ENCODE results near the gene ERG.

ERG gene

DNA sequence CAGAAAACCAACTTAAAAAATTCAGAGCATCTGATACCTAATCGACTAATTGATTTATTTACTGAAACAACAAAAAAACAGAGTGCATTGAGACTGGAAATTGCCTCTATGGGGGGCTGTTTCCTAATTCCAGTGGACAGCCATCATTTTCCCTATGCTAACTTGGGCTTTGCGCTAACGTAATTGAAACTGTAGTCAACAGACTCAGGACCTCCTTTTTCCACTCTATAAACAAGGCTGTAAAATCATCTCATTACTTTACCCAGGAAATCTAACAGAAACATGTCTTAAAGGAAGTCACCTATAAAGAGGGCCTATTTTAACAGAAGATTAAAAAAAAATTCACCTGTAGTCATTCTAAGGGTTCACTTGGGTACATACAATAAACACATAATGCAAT lies 2.1 kb downstream of the ERG start:
- DNase-seq = no peak

DNA sequence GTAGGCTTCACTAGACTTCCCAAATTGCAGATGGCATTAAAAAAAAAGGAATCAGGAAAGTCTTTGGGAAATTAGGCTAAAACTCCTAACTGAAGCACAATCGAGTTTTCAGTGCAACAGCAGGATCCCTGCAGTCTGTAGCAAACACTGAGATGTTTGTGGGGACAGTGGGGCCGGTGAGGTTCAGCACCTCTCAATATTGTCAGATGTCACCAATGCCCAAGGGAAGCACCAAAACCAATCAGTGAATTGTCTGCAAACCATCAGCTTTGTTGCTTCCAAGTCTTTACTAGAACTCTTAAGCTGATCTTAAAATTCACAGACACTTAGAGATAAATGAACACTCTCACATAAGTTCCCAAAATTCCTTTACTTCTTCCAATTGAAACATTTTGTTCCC lies 2.6 kb downstream of the ERG start:
- DNase-seq = no peak

DNA sequence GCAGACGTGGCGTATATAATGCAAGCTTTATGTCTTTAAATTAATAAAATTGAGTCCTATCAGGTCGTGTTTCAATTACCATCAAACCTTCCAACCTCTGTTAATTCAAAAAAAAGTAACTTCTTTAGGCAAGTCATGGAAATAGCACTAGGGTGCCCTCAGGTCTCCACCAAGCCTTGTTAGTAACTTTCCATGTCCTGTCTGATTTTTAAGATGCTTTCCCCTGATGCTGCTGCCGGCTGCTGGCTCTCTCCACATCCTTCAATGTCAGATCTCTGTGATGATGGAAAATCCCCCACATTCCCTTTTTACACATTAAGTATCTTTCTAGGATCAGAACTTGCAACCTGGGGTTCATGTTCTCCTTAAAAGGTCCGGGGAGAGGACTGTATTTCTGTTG lies 3.0 kb downstream of the ERG start:
- no peak for DNase-seq

DNA sequence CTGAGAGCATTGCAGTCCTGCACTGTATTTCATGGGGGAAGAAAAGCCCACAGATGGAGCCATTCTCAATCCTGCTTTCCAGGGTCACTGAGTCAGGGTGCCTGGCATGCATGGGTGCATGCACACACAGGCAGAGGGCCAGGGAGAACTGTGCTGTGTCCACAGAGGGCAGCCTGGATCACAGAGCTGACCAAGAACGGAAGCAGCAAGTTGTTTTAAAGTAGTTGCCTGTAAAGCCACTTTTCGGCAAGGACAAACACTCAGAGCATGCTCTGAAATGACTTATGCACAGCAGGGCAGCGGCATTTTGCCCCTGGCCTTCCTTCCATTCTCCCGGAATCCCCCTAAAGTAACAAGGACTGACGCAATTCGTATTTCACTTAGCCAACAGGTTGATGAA lies 3.6 kb downstream of the ERG start:
- DNase-seq = no peak

DNA sequence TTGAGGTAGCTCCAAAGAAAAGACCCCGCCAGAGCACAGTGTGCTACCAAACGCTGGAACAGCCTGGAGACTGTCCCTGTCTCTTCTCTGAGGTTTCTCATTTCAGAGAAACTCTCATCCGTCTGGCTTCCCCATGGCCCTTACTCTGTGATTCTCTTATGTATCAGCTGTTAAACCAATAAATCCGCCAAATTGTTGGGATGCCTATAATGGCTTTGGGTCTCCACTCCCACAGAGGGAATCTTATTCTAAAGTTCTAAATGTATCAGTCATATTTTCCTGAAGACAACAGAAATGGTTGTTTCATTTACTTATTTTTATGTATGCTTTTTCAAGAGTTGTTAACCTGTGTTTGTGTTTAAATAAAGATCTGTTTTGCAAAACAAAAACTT lies 4.0 kb downstream of the ERG start:
- DNase-seq = no peak

DNA sequence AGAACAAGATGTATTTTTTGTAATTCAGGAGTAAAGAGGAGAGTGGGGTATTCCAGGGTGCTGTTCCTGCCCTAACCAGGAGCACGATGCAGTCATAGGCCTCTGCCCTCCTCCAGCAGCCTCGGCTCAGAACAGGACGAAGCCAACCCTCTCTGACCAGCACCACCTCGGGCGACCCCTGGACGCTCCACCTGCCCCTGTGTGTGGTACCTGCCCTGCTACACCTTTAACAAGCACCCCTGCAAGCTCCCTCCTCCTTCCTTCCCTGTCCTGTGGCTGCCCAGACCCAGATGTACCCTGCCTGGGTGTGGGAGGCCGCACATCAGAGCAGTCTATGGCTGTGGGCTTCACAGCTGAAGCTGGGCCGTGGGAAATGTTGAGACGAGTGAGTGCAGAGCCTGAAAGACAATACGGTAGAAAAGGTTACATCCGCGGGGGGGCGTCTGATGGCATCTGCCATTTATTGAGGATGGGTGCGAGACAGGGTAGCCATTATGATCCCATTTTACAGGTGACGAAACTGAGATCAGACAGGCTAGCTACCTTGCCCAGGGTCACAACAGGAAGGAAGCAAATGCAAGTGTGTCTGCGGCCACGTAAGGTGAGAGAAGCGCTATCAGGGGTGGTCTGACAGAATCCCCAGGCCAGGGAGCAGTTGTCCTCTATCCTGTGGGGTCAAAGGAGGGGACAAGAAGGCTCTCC lies 4.6 kb downstream of the ERG start:
- DNase-seq = no peak

DNA sequence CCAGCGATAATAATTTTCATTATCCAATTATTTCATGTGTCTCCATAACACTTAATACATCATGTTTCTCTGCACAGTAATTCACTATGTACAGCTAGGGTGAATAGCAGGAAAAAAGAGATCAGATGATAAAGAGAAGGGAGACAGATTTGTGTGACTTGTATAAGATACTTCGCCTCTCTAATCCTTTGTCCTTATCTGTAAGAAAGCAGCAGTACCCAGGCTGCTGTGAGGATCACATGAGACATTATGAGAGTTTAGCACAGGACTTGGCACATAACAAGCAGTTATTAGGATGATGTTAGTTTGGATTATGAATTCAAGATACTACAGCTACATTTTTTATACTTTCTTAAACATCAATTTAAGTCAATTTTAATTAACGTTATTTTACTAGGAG lies 6.3 kb downstream of the ERG start:
- DNase-seq = no peak

DNA sequence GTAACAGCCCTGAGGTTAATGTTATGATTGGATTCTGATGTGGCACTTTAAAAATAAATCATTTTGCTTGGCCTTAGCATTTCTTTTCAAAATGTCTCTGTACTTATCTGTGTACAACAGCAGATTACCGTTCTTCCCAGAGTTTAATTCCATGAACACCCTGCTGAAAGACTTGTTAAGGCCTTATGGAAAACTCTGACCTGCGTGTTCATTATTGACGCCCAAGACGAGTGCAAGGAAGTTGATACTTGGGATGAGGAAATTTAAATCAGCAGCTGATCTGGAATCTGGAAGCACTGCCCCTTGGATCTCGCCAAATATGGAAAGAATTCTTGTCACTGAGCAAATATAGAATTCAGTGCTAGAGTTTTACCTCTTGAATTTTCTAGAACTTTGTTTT lies 6.7 kb downstream of the ERG start:
- no peak for DNase-seq

DNA sequence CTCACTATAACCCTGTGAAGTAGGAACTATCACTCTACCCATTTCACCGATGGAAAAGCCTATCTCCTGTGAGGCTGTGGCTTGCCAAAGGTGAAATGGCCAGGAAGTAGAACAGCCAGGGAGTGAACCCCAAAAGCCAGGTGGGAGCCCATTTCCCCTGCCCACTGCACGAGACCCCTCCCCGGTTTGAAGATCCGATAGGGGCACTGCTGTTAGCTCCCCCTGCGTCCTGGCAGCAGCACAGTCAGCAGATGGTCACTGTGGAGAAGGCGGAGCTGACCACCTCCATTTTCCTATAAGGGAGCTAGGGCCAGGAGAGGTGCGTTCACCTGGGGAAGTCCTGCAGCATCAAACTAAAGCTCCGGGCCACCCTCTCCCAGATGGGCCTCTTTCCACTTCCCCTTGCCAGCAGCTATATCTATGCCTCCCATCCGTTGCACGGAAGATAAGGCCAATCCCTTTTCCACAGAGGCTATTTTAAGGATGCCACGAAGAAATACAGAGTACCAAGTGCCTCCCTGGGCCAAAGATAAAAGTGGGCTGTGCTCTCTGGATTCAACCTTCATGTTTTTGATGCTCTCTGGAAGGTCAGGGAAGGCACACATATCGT lies 7.8 kb downstream of the ERG start:
- no peak for DNase-seq

DNA sequence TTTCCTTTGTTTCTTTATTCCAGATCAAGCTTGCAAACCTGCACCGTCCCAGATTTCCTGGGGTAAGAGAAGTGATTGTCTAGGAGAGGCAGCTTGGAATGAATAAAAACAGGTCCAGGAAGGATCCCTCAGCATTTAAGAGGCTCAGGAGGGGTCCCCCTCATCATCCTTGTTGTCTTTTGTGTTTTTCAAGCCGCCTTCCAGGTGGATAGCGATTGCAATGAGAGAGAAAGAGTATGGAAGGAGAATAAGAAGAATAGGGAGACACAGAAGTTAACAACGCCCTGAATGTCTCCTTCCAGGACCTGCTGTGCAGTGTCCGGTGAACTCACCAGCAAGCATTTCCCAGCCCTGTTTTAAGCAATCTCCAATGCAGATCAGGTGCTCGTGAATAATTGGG lies 8.5 kb downstream of the ERG start:
- no peak for DNase-seq

DNA sequence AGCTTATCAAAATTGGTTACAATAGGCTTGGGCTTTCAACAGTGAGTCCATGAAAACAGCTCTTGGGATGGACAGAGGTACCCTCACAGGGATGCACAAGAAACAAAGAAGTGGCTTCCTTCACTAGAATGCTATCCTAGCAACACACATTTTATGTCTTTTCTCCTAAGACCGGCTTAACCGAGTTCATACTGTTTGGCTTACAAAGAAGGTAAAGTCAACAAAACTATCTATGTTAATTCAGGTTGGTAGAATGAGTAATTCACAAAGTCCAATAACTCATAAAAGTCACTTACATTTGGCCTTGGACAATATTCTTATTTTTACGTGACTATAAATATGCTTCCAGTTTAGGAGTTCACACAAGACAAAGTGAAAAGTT lies 9.0 kb downstream of the ERG start:
- DNase-seq = no peak

DNA sequence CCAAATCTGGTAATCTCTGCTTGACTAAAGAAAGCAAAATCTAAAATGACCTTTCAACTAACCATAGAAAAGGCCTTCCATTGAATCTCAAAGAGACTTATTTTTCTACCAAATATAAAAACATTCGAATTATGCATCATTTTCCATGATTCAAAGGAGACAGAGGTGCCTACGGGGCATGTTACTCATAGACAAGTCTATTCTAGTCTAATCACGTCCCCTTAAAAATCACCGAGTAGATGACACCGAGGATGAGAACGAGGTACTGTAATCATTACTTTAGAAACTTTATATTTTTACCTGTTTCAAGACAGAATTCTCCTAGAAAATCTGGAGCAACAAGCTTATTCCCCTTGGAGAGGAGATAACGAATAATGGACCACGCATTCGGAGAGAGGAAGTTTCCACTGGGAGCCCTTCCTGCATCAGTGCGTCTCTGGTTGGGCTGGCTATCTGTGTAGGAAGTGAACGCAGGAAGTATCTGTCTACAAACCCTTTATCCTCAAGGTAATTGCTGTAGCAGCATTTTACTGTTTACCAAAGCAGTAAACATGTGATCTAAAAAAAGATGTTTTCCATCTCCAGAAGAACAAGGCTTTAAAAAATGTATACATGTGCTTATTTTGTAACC lies 9.5 kb downstream of the ERG start:
- no peak for DNase-seq

DNA sequence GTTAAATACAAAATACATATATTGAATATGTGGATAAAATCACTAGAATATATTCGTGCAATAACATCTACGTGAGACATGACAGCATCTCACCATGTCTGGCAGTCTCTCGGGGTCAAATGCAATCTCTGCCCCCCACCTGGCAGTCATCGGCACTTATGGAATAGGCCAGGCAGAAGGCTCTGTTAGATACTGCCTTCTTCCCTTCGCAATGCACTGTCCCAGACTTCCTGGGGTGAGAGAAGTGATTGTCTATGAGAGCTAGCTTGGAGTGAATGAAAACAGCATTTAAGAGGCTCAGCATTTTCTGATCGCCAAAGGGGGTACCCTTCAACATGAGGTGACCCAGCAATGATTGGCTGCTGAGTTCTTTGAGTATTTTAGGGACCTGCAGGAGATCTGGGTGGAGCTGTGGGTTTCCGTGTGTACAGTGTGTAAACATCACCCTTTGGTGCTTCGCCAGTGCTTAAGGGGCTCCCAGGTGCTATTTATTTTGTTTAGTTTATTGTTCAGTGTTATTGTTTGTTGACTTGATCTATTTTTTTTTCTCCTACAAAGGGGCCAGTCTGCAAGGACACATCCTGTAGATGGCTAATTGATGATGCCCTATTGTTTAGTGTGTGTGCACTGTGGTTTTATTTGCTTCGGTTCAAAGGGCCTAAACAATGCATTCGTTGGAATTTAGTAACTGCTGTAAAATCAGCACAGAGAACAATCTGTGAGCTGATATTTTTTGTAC lies 10.2 kb downstream of the ERG start:
- DNase-seq = no peak

DNA sequence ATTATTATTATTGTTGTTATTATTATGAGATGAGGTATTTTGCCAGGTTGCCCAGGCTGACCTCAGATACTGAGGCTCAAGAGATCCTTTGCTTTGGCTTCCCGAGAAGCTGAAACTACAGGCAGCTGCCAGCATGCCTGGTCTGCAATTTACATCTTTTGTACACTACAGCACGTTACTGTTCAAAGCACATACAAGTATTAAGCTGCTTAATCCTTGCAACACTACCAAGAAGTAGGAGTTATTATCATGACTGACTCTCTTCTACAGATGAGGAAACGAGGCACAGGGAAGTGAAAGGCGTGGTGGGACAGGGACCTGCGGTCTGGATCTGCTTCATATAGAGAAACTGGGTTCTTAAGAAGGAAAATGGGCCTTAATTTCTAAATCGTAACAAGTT lies 11.6 kb downstream of the ERG start:
- no peak for DNase-seq

DNA sequence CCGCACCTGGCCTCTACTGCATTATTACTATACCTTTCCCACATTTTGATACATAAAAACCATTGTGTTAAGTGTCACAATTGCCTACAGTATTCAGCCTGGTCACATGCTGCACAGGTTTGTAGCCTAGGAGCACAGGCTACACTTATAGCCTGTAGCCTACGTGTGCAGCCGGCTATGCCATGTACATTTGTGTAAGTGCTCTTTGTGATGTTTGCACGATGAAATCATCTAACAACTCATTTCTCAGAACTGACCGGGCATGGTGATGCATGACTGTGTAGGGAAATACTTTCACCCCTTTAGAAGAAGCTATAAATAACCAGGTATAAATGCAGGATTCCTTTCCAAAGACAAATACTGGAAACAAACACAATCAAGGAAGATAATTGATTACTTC lies 12.1 kb downstream of the ERG start:
- DNase-seq = peak; percentile 48

DNA sequence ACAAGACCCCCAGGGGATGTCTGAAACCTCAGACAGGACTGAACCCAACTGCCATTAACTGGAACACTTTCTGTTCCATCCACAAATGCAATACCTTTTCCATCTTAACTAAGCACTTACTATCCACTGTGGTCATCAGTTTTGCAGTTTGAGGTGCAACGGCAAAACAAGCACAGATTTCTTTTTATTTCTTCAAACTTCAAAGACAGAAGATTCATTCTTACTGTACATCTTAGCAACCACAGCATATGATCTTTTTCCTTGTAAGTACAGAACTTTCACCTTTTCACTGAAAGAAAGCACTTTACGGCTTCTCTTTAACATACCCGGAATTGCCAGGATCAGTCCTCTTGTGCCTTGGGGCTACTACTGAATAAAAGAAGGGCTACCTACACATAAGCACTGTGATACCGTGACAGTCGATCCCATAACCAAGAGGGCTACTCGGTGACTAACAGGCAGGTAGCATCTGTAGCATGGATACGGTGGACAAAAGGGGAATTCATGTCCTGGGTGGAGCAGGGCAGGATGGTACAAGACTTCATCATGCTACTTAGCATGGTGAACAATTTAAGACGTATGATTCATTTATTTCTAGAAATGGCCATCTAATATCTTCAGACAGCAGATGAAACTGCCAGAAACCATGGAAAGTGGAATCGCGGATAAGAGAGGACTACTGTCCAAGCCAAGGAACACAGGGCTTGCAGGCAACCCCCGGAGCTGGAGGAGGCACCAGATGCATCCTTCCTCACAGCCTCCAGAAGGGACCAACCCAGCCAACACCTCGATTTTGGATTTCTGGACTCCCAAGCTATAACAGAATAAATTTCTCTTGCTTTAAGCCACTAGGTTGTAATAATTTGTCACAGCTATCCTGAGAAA lies 18.4 kb downstream of the ERG start:
- no peak for DNase-seq

DNA sequence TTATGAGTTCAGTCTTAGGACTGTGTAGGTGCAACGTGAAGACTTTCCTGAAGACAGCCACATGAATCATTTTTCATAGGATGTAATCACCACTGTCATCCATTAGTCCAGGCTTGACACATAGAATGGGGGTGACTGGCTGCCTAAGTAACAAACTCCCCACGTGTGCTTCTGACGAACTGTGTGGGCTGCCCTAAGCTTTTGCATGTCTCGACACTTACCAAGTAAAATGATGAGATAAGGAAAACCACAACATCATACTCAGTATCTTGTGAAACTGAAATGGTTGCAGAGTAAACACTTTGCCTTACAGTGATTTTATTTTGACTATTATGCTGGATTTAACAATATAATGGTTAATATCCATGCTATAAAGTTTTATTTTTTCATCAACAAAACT lies 19.5 kb downstream of the ERG start:
- no peak for DNase-seq

DNA sequence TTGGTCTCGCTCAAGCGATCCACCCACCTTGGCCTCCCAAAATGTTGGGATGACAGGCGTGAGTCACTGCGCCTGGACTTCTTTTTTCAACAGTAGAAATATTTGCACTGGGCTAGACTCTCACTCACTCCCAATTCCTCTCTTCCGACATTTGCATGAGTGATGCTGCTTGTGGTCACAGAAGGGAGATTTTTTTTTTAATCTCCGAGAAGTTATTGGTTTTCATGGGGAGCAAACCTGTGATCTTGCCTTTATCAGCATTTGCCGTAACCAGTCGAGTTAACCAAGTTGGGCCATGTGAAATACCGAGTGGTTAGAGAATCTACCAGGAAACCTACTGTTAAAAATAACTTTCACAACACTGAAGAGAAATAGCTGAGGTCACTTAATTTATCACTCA lies 21.1 kb downstream of the ERG start:
- no peak for DNase-seq

DNA sequence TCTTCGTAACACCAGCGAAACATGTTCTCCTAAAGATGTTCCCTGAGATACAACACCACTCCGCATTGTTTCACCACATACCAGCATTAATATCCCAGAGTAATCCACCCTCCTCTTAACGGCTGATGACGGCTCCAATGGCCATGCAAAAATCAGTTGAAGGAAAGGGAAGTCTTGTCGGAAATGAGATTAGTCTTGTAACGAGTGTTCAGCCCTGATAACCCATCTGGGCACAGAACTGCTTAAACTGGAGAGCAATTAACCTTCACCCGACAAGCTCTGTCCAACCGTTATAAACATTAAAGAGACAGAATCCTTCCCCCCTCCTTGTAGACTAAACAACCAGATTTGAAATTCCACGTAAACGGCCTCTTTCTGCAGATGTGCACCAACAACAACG lies 21.9 kb downstream of the ERG start:
- no peak for DNase-seq

DNA sequence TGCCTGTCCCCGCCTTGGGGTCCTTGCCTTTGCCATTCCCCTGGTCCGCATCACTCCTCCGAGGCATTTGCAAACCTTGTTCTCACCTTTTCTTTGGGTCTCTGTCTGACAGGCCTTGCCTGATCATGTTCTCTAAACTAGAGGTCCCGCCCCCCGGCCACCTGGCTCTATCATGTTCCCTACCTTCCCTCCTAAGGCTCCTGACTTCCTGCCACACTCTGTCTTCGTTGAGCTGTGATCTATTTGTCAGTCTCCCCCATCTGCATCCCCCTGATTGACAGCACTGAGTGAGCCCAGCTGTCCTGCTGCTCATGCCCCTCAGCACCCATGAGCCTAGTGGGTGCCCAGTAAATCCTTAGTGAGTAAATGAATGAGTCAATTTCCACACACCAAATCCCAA lies 22.8 kb downstream of the ERG start:
- DNase-seq = no peak

DNA sequence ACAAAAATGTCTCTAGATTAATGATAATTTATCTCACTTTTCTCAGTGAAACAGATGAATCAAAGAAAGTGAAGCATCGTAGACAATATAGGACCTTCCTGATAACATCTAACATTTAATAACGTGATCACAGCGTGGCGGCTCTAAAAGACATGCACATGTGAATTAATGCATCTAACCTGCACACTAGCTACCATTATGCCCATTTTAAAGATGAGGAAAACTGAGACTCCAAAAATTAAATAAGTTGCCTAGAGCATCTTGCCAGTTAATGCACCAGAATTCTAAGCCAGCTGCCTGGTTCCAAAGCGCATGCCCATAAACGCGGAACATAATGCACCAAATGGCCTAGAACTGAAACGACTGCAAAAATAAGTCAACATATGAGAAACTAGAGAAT lies 23.5 kb downstream of the ERG start:
- DNase-seq = no peak

DNA sequence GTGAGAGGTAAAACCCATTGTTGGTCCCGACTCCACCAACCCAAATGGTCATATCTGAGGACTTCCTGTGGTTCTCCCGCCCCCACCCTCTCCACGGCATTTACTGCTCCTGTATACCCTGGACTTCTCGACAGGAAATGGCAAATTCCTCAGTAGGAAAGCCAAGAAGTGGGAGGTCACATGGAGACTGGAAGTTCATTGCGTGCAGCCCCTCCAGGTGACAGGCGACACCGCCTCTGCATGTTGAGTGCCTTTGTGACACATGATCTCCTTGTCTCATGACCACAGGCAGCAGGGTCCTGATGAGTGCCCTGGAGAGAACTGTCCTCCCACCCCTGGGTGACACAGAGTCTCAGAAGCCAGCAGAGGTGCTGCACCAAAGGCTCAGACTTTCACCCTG lies 24.2 kb downstream of the ERG start:
- DNase-seq = no peak

Measured in HCEC 1CT (cell line).